Measurements from ENCODE around the gene INPP5A. TPM values are rescaled to one million over a fixed set of nuclear protein-coding genes. Genes with fewer than 3 reads are reported as not detected.

Gene INPP5A
- total RNA-seq, 1 donor from 2014 or later = 35.4 TPM

- no peaks in the 10 kb centered on the region for H3K4me1 Mint-ChIP-seq
- H3K27ac Mint-ChIP-seq (ENCODE audit: unreplicated experiment) = peak overlapping the region; percentile 71
- H3K36me3 Mint-ChIP-seq (ENCODE audit: low read depth) = peaks cover 12% of the 10 kb centered on the region
- H3K4me3 Mint-ChIP-seq = no peak overlapping the region
- no peaks in the 10 kb centered on the region for H3K9me3 Mint-ChIP-seq
- DNase-seq (ENCODE audit: low read depth, low spot score) = no peak
- no peak for TF ChIP-seq CTCF (conservative IDR thresholded peaks at IDR 0.05)
- H3K27me3 Mint-ChIP-seq (ENCODE audit: low read depth) = peaks cover 84% of the 10 kb centered on the region
Measured at GRCh38 chr10:132729810-132730572, 192.4 kb downstream of the INPP5A start.

- no peak for DNase-seq (ENCODE audit: low read depth, low spot score)
Measured at GRCh38 chr10:132730573-132730953, 193.0 kb downstream of the INPP5A start.

GRCh38 chr10:132732518-132732917 is 194.9 kb downstream of the INPP5A start:
- TF ChIP-seq CTCF (conservative IDR thresholded peaks at IDR 0.05) = no peak
- Mint-ChIP-seq H3K4me1 (no peaks in the 10 kb centered on the region), H3K9me3 (no peaks in the 10 kb centered on the region), H3K27ac (ENCODE audit: unreplicated experiment) (no peak overlapping the region), H3K27me3 (ENCODE audit: low read depth) (peaks cover 84% of the 10 kb centered on the region), H3K4me3 (no peak overlapping the region), H3K36me3 (ENCODE audit: low read depth) (peaks cover 3% of the 10 kb centered on the region)
- no peak for DNase-seq (ENCODE audit: low read depth, low spot score)

More at GRCh38 chr10:132730573-132730953, 193.0 kb downstream of the INPP5A start:
- Mint-ChIP-seq H3K4me1 (no peaks in the 10 kb centered on the region), H3K9me3 (no peaks in the 10 kb centered on the region), H3K36me3 (ENCODE audit: low read depth) (peaks cover 12% of the 10 kb centered on the region), H3K27me3 (ENCODE audit: low read depth) (peaks cover 84% of the 10 kb centered on the region), H3K27ac (ENCODE audit: unreplicated experiment) (peak overlapping the region; percentile 19), H3K4me3 (no peak overlapping the region)
- TF ChIP-seq CTCF (conservative IDR thresholded peaks at IDR 0.05) = no peak

- no peak for DNase-seq (ENCODE audit: low read depth, low spot score)
- Mint-ChIP-seq H3K4me1 (no peaks in the 10 kb centered on the region), H3K36me3 (ENCODE audit: low read depth) (no peaks in the 10 kb centered on the region), H3K4me3 (no peak overlapping the region), H3K27ac (ENCODE audit: unreplicated experiment) (no peak overlapping the region), H3K27me3 (ENCODE audit: low read depth) (peaks cover 83% of the 10 kb centered on the region), H3K9me3 (no peaks in the 10 kb centered on the region)
- no peak for TF ChIP-seq CTCF (conservative IDR thresholded peaks at IDR 0.05)
Measured at GRCh38 chr10:132733926-132734325, 196.3 kb downstream of the INPP5A start.

GRCh38 chr10:132735341-132735775 is 197.8 kb downstream of the INPP5A start:
- Mint-ChIP-seq H3K27me3 (ENCODE audit: low read depth) (peaks cover 84% of the 10 kb centered on the region), H3K4me1 (no peaks in the 10 kb centered on the region), H3K4me3 (no peak overlapping the region), H3K27ac (ENCODE audit: unreplicated experiment) (no peak overlapping the region), H3K36me3 (ENCODE audit: low read depth) (no peaks in the 10 kb centered on the region), H3K9me3 (no peaks in the 10 kb centered on the region)
- TF ChIP-seq CTCF (conservative IDR thresholded peaks at IDR 0.05) = no peak
- no peak for DNase-seq (ENCODE audit: low read depth, low spot score)
